Ascending aorta (tissue), 2 donors: ENCODE data around the gene METTL16. TPM values are rescaled to one million over a fixed set of nuclear protein-coding genes. Genes with fewer than 3 reads are reported as not detected.

ENCODE experiments used
- DNase-seq, 2 donors: peaks; one replicate each; pipeline ENCODE4 v3.0.0-alpha.2; 2019; ENCODE audit warnings: low spot score in 2 of 2
- H3K27ac ChIP-seq, 2 donors: fragments of 200-600 bp; sonication (generic); one replicate each; pipeline ENCODE4 v1.5.1; 2016 to 2017; ENCODE audit warnings: mild to moderate bottlenecking in 1 of 2
- H3K27me3 ChIP-seq: fragments of 200-600 bp; sonication (generic); one replicate; pipeline ENCODE4 v1.5.1; 2017
- H3K36me3 ChIP-seq, 2 donors: fragments of 200-600 bp; sonication (generic); one replicate each; pipeline ENCODE4 v1.5.1; 2016
- H3K4me1 ChIP-seq, 2 donors: fragments of 200-600 bp; sonication (generic); one replicate each; pipeline ENCODE4 v1.5.1; 2016 to 2017; ENCODE audit warnings: mild to moderate bottlenecking in 1 of 2
- H3K4me3 ChIP-seq, 2 donors: fragments of 200-600 bp; sonication (generic); one replicate each; pipeline ENCODE4 v1.5.1; 2016 to 2017; ENCODE audit warnings: mild to moderate bottlenecking in 1 of 2
- H3K9me3 ChIP-seq, 2 donors: fragments of 200-600 bp; sonication (generic); one replicate each; pipeline ENCODE4 v1.5.1; 2016
- intact Hi-C: fragments of 100-400 bp; cut with DNase I; formaldehyde crosslinking; loops from one replicate; pipeline ENCODE4 v1.15.1; 2023
- total RNA-seq: library from RNA; depleted of rRNA; stranded (reverse); fragments of >200 nt; gene quantifications from one replicate; pipeline ENCODE4 v1.1.0, GENCODE V29; 2016
- TF ChIP-seq, protein P1 (sequence below), 3 experiments: fragments of 200-600 bp in 2 of 3; fragments of 450-650 bp in 1 of 3; sonication (generic) in 2 of 3; IDR thresholded peaks; one replicate each; pipeline ENCODE4 v1.5.1; 2016 to 2019; ENCODE audit warnings: antibody characterized with exemption in 3 of 3, mild to moderate bottlenecking in 1 of 3, moderate library complexity in 1 of 3

METTL16 gene
- total RNA-seq, 1 donor from 2014 or later: 15.3 TPM

DNA sequence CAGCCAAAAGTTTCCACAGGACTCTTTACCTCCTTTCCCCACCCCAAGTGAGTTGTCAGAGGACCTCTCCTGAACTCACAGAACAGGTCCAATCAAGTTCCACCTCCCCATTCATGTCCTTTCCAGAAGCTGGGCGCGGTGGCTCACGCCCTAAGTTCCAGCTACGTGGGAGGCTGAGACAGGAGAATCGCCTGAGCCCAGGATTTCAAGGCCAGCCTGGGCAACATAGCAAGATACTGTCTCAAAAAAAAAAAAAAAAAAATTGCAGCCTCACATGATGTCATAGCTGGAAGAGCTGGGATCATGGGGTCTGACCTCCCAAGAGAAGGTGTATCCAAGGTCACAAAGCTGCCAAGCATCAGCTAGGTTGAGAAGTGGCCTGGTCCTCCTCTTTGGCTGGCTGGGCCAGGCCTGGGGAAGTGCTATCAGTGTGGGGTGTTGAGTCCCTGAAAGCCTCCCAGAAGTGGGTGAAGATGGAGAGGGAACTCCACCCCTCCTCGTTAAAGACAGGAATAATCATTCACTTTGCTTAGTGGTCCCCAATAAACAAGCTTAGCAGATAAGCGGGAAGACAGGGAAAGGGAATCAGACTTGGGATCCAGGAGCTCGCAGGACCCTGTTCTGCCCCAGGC is 105.3 kb downstream of the METTL16 start:
- Histone ChIP-seq H3K27me3 (no peaks in the 10 kb centered on the region), H3K4me1 (peaks cover 12 to 47% of the 10 kb centered on the region in 2 donors), H3K4me3 (peak overlapping the region in 1 of 2 donors; percentile 2), H3K9me3 (no peaks in the 10 kb centered on the region), H3K27ac (peak overlapping the region; percentile 89 to 97), H3K36me3 (no peaks in the 10 kb centered on the region)
- intact Hi-C loops: loop anchor here (2.0 kb wide), 1 partner anchor 14 kb away; no protein-coding TSS in a partner anchor
- TF ChIP-seq, protein P1, sequence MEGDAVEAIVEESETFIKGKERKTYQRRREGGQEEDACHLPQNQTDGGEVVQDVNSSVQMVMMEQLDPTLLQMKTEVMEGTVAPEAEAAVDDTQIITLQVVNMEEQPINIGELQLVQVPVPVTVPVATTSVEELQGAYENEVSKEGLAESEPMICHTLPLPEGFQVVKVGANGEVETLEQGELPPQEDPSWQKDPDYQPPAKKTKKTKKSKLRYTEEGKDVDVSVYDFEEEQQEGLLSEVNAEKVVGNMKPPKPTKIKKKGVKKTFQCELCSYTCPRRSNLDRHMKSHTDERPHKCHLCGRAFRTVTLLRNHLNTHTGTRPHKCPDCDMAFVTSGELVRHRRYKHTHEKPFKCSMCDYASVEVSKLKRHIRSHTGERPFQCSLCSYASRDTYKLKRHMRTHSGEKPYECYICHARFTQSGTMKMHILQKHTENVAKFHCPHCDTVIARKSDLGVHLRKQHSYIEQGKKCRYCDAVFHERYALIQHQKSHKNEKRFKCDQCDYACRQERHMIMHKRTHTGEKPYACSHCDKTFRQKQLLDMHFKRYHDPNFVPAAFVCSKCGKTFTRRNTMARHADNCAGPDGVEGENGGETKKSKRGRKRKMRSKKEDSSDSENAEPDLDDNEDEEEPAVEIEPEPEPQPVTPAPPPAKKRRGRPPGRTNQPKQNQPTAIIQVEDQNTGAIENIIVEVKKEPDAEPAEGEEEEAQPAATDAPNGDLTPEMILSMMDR (IDR thresholded peaks at IDR 0.05): no peak
- DNase-seq: no peak

DNA sequence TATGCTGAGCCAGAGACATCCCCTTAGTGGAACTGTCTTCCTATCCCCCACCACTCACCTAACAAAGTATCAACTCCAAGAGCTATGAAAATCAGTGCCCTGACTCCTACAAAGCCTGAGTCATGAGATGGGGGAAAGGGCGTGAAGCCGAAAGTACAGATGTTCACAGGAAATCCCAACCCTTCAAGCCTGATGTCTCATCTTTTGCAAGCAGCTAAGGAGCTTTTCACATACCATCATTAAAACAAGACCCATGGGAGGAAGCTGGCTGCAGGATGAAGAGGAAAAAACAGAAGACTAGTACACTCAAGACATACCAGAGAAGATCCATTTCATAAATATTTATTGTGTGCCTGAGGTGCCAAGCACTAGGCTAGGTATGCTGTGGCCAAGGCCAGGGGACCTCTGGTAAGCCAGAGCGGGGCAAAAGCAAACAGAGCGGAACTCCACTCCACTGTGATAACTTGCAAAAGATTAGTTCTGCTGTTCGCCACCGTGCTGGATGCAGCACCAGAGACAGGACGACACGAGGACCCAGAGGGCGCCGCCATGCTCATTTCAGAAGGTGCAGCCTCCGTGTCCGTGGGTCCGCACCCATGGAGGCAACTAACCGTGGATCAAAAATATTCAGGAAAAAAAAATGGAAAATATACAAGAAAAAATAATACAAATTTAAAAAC is 106.3 kb downstream of the METTL16 start:
- Histone ChIP-seq H3K4me1 (peaks cover 12 to 47% of the 10 kb centered on the region in 2 donors), H3K27ac (peak overlapping the region; percentile 97 to 98), H3K36me3 (no peaks in the 10 kb centered on the region), H3K9me3 (no peaks in the 10 kb centered on the region), H3K4me3 (no peak overlapping the region), H3K27me3 (no peaks in the 10 kb centered on the region)
- DNase-seq: no peak
- intact Hi-C loops: no loop called here
- TF ChIP-seq, protein P1 (IDR thresholded peaks at IDR 0.05): no peak

DNA sequence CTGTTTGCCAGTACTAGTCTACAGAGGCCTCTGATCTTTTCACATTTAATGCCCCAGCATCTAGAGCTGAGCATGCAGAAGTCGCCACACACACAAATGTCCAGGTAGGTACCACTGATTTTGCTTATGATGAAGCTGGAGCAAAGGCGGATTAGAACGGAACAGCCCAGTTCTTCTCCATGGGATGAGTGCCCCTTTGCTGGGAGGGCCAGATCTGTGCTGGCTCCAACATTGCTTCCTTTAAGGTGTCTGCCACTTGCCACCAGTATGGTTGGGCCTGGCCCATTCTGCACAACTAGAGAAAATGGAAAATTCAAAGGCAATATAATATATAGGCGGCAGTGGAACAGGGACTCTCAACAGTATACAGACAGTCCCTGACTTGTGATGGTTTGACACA is 108.6 kb downstream of the METTL16 start:
- Histone ChIP-seq H3K36me3 (no peaks in the 10 kb centered on the region), H3K9me3 (no peaks in the 10 kb centered on the region), H3K4me3 (peak overlapping the region; percentile 84 to 86), H3K27me3 (no peaks in the 10 kb centered on the region), H3K27ac (peak overlapping the region; percentile 97 to 98), H3K4me1 (peaks cover 20 to 54% of the 10 kb centered on the region in 2 donors)
- TF ChIP-seq, protein P1 (IDR thresholded peaks at IDR 0.05): no peak
- intact Hi-C loops: loop anchor here (5.0 kb wide), 1 partner anchor 686 kb away; no protein-coding TSS in a partner anchor
- no peak for DNase-seq

DNA sequence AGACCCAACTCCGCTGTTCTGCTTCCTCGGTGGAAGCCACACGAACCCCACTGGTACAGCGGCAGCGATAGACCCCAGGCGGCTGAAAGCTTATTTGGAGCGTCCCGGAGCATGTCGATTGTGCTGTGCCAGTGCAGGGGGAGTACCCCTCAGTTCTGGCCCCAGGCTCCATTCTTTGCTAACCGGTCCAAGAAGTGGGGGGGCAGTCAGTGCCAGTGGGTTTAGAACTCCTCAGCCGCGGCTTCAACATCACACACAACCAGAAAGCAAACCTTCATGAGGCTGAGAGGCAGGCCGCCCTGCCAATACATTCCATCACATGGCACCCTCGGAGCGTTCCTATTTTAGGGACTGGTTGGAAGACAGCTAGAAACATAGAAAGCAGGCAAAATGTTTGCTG is 109.1 kb downstream of the METTL16 start:
- peaks cover 24 to 58% of the 10 kb centered on the region in 2 donors for H3K4me1 ChIP-seq
- intact Hi-C loops: loop anchor here (5.0 kb wide), 1 partner anchor 685 kb away; no protein-coding TSS in a partner anchor
- no peaks in the 10 kb centered on the region for H3K27me3 ChIP-seq
- H3K27ac ChIP-seq: peak overlapping the region; percentile 97 to 98
- H3K9me3 ChIP-seq: no peaks in the 10 kb centered on the region
- DNase-seq: no peak
- H3K36me3 ChIP-seq: no peaks in the 10 kb centered on the region
- TF ChIP-seq, protein P1 (IDR thresholded peaks at IDR 0.05): no peak
- peak overlapping the region; percentile 84 to 86 for H3K4me3 ChIP-seq

DNA sequence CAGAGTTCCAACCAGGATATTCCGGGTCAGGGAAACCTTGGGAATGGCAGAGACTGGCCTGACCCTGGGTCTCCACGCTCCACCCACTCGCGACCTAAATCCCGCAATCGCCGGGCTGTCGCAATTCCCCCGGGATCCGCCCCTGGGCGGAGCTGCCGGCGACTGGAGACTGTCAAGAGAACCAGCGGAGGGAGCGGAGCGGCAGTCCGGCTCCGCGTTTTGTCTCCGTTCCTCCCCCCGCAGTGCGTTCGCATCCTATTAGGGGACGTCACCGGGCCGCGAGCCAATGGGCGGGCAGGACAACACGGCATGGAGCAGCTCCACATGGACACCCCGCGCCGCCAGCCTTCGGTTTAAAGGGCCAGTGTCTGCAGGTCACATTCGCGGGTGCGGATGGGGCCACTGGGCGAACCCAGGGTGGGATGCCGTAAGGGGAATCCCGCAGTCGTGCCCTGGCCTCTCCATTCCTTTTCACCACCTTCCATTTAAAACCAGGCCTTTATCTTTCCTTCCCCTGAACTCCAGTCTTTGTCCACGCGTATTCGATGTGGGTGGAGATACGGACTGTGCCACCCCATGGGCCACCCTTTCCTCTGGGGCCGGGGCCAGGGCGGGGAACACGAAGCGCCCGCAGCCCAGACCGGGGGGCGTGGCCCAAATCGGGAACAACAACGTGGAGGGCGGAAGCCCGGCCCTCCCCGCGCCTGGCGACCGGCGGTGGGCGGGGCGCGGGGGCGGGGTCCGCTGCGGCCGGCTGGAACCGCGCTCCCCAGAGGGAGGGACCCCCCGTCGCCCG is 110.1 kb downstream of the METTL16 start:
- peak; percentile 100 for DNase-seq
- H3K27me3 ChIP-seq: no peaks in the 10 kb centered on the region
- TF ChIP-seq, protein P1 (IDR thresholded peaks at IDR 0.05): no peak
- H3K36me3 ChIP-seq: no peaks in the 10 kb centered on the region
- peak overlapping the region; percentile 97 to 98 for H3K27ac ChIP-seq
- no peaks in the 10 kb centered on the region for H3K9me3 ChIP-seq
- peaks cover 26 to 60% of the 10 kb centered on the region in 2 donors for H3K4me1 ChIP-seq
- intact Hi-C loops: loop anchor here (1.0 to 5.0 kb wide), 2 partner anchors 8 to 684 kb away; no protein-coding TSS in a partner anchor
- peak overlapping the region; percentile 84 to 86 for H3K4me3 ChIP-seq
